Measurements from ENCODE around the gene TOP2A.

The TOP2A gene

GRCh38 chr17:40417609-40418427, at the start of gene TOP2A:
TOP2A (minus strand) TSS chr17:40417896; CDS start chr17:40417791, 105 bp downstream.
- DNase-seq (ENCODE audit: low read depth in 2 of 2) = peak; percentile 88 to 89

- no peak for DNase-seq (ENCODE audit: low read depth in 2 of 2)
Observed at GRCh38 chr17:40467281-40467867, 49.7 kb upstream of the TOP2A start.

- DNase-seq (ENCODE audit: low read depth in 2 of 2) = no peak
Observed at GRCh38 chr17:40466298-40466971, 48.7 kb upstream of the TOP2A start.

GRCh38 chr17:40464392-40464855, 46.7 kb upstream of the TOP2A start:
- DNase-seq (ENCODE audit: low read depth in 2 of 2) = no peak

GRCh38 chr17:40463122-40463550, 45.4 kb upstream of the TOP2A start:
- no peak for DNase-seq (ENCODE audit: low read depth in 2 of 2)

- no peak for DNase-seq (ENCODE audit: low read depth in 2 of 2)
Observed at GRCh38 chr17:40462343-40463121, 44.8 kb upstream of the TOP2A start.

GRCh38 chr17:40461732-40462342, 44.1 kb upstream of the TOP2A start:
- no peak for DNase-seq (ENCODE audit: low read depth in 2 of 2)

GRCh38 chr17:40460968-40461731, 43.5 kb upstream of the TOP2A start:
- DNase-seq (ENCODE audit: low read depth in 2 of 2) = no peak

GRCh38 chr17:40460604-40460967, 42.9 kb upstream of the TOP2A start:
- no peak for DNase-seq (ENCODE audit: low read depth in 2 of 2)

- no peak for DNase-seq (ENCODE audit: low read depth in 2 of 2)
Observed at GRCh38 chr17:40459636-40460603, 42.2 kb upstream of the TOP2A start.

- no peak for DNase-seq (ENCODE audit: low read depth in 2 of 2)
Observed at GRCh38 chr17:40458851-40459482, 41.3 kb upstream of the TOP2A start.

GRCh38 chr17:40457964-40458791, 40.5 kb upstream of the TOP2A start:
- DNase-seq (ENCODE audit: low read depth in 2 of 2) = no peak

- no peak for DNase-seq (ENCODE audit: low read depth in 2 of 2)
Observed at GRCh38 chr17:40457369-40457768, 39.7 kb upstream of the TOP2A start.

- DNase-seq (ENCODE audit: low read depth in 2 of 2) = no peak
Observed at GRCh38 chr17:40456396-40456951, 38.8 kb upstream of the TOP2A start.

- DNase-seq (ENCODE audit: low read depth in 2 of 2) = no peak
Observed at GRCh38 chr17:40454613-40454995, 36.9 kb upstream of the TOP2A start.

- no peak for DNase-seq (ENCODE audit: low read depth in 2 of 2)
Observed at GRCh38 chr17:40453881-40454612, 36.4 kb upstream of the TOP2A start.

GRCh38 chr17:40452921-40453378, 35.3 kb upstream of the TOP2A start:
- DNase-seq (ENCODE audit: low read depth in 2 of 2) = no peak
